HEK293 (cell line): ENCODE results near the gene NOC2L.

Experiments
- KLF16 ChIP-seq: fragments of 450-650 bp; formaldehyde crosslinking; IDR thresholded peaks from 2 replicates; pipeline ENCODE4 v1.5.1; 2017; ENCODE audit warnings: missing biosample characterization, missing genetic modification characterization
- KLF17 ChIP-seq: fragments of 450-650 bp; formaldehyde crosslinking; IDR thresholded peaks from 2 replicates; pipeline ENCODE4 v1.5.1; 2016; ENCODE audit warnings: missing biosample characterization, missing genetic modification characterization
- KLF7 ChIP-seq: fragments of 450-650 bp; formaldehyde crosslinking; IDR thresholded peaks from 2 replicates; pipeline ENCODE4 v1.5.1; 2016; ENCODE audit warnings: missing biosample characterization, missing genetic modification characterization, borderline replicate concordance
- OSR2 ChIP-seq: fragments of 450-650 bp; formaldehyde crosslinking; IDR thresholded peaks from 2 replicates; pipeline ENCODE4 v1.5.1; 2016; ENCODE audit warnings: missing biosample characterization, missing genetic modification characterization
- REPIN1 ChIP-seq: fragments of 450-650 bp; formaldehyde crosslinking; IDR thresholded peaks from 2 replicates; pipeline ENCODE4 v1.5.1; 2017; ENCODE audit warnings: missing biosample characterization, missing genetic modification characterization, low read depth
- ZBTB44 ChIP-seq: fragments of 450-650 bp; IDR thresholded peaks from 2 replicates; pipeline ENCODE4 v1.5.1; 2018; ENCODE audit warnings: missing biosample characterization, mild to moderate bottlenecking, missing genetic modification characterization
- ZBTB48 ChIP-seq: fragments of 450-650 bp; formaldehyde crosslinking; IDR thresholded peaks from 2 replicates; pipeline ENCODE4 v1.5.1; 2016; ENCODE audit warnings: missing biosample characterization, missing genetic modification characterization
- ZBTB7A ChIP-seq: fragments of 450-650 bp; formaldehyde crosslinking; IDR thresholded peaks from 2 replicates; pipeline ENCODE4 v1.5.1; 2016; ENCODE audit warnings: low read depth, missing biosample characterization, missing genetic modification characterization
- ZNF146 ChIP-seq: fragments of 450-650 bp; formaldehyde crosslinking; IDR thresholded peaks from 2 replicates; pipeline ENCODE4 v1.5.1; 2016; ENCODE audit warnings: missing biosample characterization, missing genetic modification characterization
- ZNF169 ChIP-seq: fragments of 450-650 bp; formaldehyde crosslinking; IDR thresholded peaks from 2 replicates; pipeline ENCODE4 v1.5.1; 2016; ENCODE audit warnings: missing biosample characterization, missing genetic modification characterization
- ZNF2 ChIP-seq: fragments of 450-650 bp; formaldehyde crosslinking; IDR thresholded peaks from 2 replicates; pipeline ENCODE4 v1.5.1; 2016; ENCODE audit warnings: missing biosample characterization, missing genetic modification characterization
- ZNF280C ChIP-seq: fragments of 450-650 bp; formaldehyde crosslinking; IDR thresholded peaks from 2 replicates; pipeline ENCODE4 v1.5.1; 2016; ENCODE audit warnings: missing biosample characterization, missing genetic modification characterization
- ZNF324 ChIP-seq: fragments of 450-650 bp; formaldehyde crosslinking; IDR thresholded peaks from 2 replicates; pipeline ENCODE4 v1.5.1; 2016; ENCODE audit warnings: missing biosample characterization, missing genetic modification characterization
- ZNF404 ChIP-seq: fragments of 450-650 bp; formaldehyde crosslinking; IDR thresholded peaks from 2 replicates; pipeline ENCODE4 v1.5.1; 2017; ENCODE audit warnings: missing biosample characterization, missing genetic modification characterization
- ZNF529 ChIP-seq: fragments of 450-650 bp; formaldehyde crosslinking; IDR thresholded peaks from 2 replicates; pipeline ENCODE4 v1.5.1; 2017; ENCODE audit warnings: missing genetic modification characterization, missing biosample characterization; ENCODE audit not compliant: insufficient replicate concordance
- ZNF544 ChIP-seq: fragments of 450-650 bp; formaldehyde crosslinking; IDR thresholded peaks from 2 replicates; pipeline ENCODE4 v1.5.0; 2017; ENCODE audit warnings: missing biosample characterization, missing genetic modification characterization
- ZNF571 ChIP-seq: fragments of 450-650 bp; formaldehyde crosslinking; IDR thresholded peaks from 2 replicates; pipeline ENCODE4 v1.5.0; 2017; ENCODE audit warnings: missing biosample characterization, missing genetic modification characterization
- ZNF600 ChIP-seq: fragments of 450-650 bp; formaldehyde crosslinking; IDR thresholded peaks from 2 replicates; pipeline ENCODE4 v1.5.1; 2016; ENCODE audit warnings: missing biosample characterization, missing genetic modification characterization
- ZNF621 ChIP-seq: fragments of 450-650 bp; formaldehyde crosslinking; IDR thresholded peaks from 2 replicates; pipeline ENCODE4 v1.5.1; 2017; ENCODE audit warnings: missing biosample characterization, missing genetic modification characterization
- ZNF624 ChIP-seq: fragments of 450-650 bp; formaldehyde crosslinking; IDR thresholded peaks from 2 replicates; pipeline ENCODE4 v1.5.1; 2017; ENCODE audit warnings: missing biosample characterization, missing genetic modification characterization
- ZNF626 ChIP-seq: fragments of 450-650 bp; sonication (Bioruptor Pico); formaldehyde crosslinking; IDR thresholded peaks from 2 replicates; pipeline ENCODE4 v1.5.1; 2018; ENCODE audit warnings: missing biosample characterization, missing genetic modification characterization, inconsistent platforms
- ZNF670 ChIP-seq: fragments of 450-650 bp; formaldehyde crosslinking; IDR thresholded peaks from 2 replicates; pipeline ENCODE4 v1.5.1; 2016; ENCODE audit warnings: missing biosample characterization, missing genetic modification characterization, low read depth
- TF ChIP-seq, protein P1 (sequence below): fragments of 450-650 bp; formaldehyde crosslinking; IDR thresholded peaks from 2 replicates; pipeline ENCODE4 v1.5.1; 2016; ENCODE audit warnings: missing biosample characterization, missing genetic modification characterization
- TF ChIP-seq, protein P2 (sequence below): fragments of 450-650 bp; IDR thresholded peaks from 2 replicates; pipeline ENCODE4 v1.5.1; 2018; ENCODE audit warnings: missing biosample characterization, missing genetic modification characterization
- TF ChIP-seq, protein P3 (sequence below): fragments of 450-650 bp; formaldehyde crosslinking; IDR thresholded peaks from 2 replicates; pipeline ENCODE4 v1.5.1; 2017; ENCODE audit warnings: missing biosample characterization, missing genetic modification characterization

NOC2L gene

GRCh38 chr1:910881-911721 lies 48.0 kb downstream of the NOC2L start (continued):
- TF ChIP-seq KLF16 (tag by site-specific recombination) = peak; percentile 78; the same call in 1 of the 2 replicates
- TF ChIP-seq REPIN1 = no peak
- no peak for TF ChIP-seq ZNF404 (tag by site-specific recombination)
- no peak for TF ChIP-seq ZNF2 (tag by site-specific recombination)
- no peak for TF ChIP-seq ZNF324 (tag by site-specific recombination)
- TF ChIP-seq KLF17 (tag by site-specific recombination) = peak; percentile 83
- TF ChIP-seq ZNF571 (tag by site-specific recombination) = no peak
- peak; percentile 52; the same call in 1 of the 2 replicates for TF ChIP-seq OSR2 (tag by site-specific recombination)
- TF ChIP-seq, protein P1, sequence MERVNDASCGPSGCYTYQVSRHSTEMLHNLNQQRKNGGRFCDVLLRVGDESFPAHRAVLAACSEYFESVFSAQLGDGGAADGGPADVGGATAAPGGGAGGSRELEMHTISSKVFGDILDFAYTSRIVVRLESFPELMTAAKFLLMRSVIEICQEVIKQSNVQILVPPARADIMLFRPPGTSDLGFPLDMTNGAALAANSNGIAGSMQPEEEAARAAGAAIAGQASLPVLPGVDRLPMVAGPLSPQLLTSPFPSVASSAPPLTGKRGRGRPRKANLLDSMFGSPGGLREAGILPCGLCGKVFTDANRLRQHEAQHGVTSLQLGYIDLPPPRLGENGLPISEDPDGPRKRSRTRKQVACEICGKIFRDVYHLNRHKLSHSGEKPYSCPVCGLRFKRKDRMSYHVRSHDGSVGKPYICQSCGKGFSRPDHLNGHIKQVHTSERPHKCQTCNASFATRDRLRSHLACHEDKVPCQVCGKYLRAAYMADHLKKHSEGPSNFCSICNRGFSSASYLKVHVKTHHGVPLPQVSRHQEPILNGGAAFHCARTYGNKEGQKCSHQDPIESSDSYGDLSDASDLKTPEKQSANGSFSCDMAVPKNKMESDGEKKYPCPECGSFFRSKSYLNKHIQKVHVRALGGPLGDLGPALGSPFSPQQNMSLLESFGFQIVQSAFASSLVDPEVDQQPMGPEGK (tag by site-specific recombination) = peak; percentile 84
- TF ChIP-seq ZNF280C (tag by site-specific recombination) = no peak
- no peak for TF ChIP-seq ZNF146 (tag by site-specific recombination)
- TF ChIP-seq ZBTB48 (tag by site-specific recombination) = peak; percentile 40; the same call in 1 of the 2 replicates
- no peak for TF ChIP-seq ZNF626
- no peak for TF ChIP-seq ZNF544 (tag by site-specific recombination)
- no peak for TF ChIP-seq ZNF670 (tag by site-specific recombination)
- TF ChIP-seq, protein P2, sequence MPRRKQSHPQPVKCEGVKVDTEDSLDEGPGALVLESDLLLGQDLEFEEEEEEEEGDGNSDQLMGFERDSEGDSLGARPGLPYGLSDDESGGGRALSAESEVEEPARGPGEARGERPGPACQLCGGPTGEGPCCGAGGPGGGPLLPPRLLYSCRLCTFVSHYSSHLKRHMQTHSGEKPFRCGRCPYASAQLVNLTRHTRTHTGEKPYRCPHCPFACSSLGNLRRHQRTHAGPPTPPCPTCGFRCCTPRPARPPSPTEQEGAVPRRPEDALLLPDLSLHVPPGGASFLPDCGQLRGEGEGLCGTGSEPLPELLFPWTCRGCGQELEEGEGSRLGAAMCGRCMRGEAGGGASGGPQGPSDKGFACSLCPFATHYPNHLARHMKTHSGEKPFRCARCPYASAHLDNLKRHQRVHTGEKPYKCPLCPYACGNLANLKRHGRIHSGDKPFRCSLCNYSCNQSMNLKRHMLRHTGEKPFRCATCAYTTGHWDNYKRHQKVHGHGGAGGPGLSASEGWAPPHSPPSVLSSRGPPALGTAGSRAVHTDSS (tag by site-specific recombination) = no peak
- TF ChIP-seq, protein P3, sequence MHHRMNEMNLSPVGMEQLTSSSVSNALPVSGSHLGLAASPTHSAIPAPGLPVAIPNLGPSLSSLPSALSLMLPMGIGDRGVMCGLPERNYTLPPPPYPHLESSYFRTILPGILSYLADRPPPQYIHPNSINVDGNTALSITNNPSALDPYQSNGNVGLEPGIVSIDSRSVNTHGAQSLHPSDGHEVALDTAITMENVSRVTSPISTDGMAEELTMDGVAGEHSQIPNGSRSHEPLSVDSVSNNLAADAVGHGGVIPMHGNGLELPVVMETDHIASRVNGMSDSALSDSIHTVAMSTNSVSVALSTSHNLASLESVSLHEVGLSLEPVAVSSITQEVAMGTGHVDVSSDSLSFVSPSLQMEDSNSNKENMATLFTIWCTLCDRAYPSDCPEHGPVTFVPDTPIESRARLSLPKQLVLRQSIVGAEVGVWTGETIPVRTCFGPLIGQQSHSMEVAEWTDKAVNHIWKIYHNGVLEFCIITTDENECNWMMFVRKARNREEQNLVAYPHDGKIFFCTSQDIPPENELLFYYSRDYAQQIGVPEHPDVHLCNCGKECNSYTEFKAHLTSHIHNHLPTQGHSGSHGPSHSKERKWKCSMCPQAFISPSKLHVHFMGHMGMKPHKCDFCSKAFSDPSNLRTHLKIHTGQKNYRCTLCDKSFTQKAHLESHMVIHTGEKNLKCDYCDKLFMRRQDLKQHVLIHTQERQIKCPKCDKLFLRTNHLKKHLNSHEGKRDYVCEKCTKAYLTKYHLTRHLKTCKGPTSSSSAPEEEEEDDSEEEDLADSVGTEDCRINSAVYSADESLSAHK = no peak
- TF ChIP-seq ZNF621 (tag by site-specific recombination) = no peak
- no peak for TF ChIP-seq ZBTB44 (tag by site-specific recombination)
- TF ChIP-seq ZNF600 (tag by site-specific recombination) = 0 out of 2 replicates have a peak, but pooled peaks have one; percentile 40
- TF ChIP-seq ZNF624 (tag by site-specific recombination) = no peak
- TF ChIP-seq ZNF169 = no peak
- no peak for TF ChIP-seq ZNF529 (tag by site-specific recombination)
- TF ChIP-seq ZBTB7A (tag by site-specific recombination) = no peak
- no peak for TF ChIP-seq KLF7 (tag by site-specific recombination)
